Endothelial cell of hepatic sinusoid (primary cell): ENCODE results near the gene POTEJ.
"Not testable (repeated sequence)": the region's sequence is repeated elsewhere in the genome, so short reads cannot be mapped to it uniquely, and the experiment has no call there.

ENCODE experiments used
- in situ Hi-C: cut with HindIII; loops from 2 replicates; pipeline ENCODE4 v1.10.0; 2017; ENCODE audit warnings: low sequenced_read_pairs

The POTEJ gene

GRCh38 chr2:130611140-130611539 lies at the start of gene POTEJ:
Gene POTEJ (plus strand): TSS chr2:130611440. CDS start chr2:130611533, 93 bp downstream.
- in situ Hi-C loops, result not testable (repeated sequence)

GRCh38 chr2:130566165-130566564 lies 45.1 kb upstream of the POTEJ start:
- in situ Hi-C loops, result not testable (repeated sequence)

- in situ Hi-C loops, result not testable (repeated sequence)
Observed at GRCh38 chr2:130571929-130572328, 39.3 kb upstream of the POTEJ start.

GRCh38 chr2:130574230-130574629 lies 37.0 kb upstream of the POTEJ start:
- in situ Hi-C loops, result not testable (repeated sequence)

GRCh38 chr2:130576209-130576784 lies 34.9 kb upstream of the POTEJ start:
- in situ Hi-C loops, result not testable (repeated sequence)

- in situ Hi-C loops, result not testable (repeated sequence)
Observed at GRCh38 chr2:130577559-130577958, 33.7 kb upstream of the POTEJ start.

- in situ Hi-C loops, result not testable (repeated sequence)
Observed at GRCh38 chr2:130579121-130579520, 32.1 kb upstream of the POTEJ start.

- in situ Hi-C loops, result not testable (repeated sequence)
Observed at GRCh38 chr2:130581491-130581890, 29.7 kb upstream of the POTEJ start.

GRCh38 chr2:130582970-130583369 lies 28.3 kb upstream of the POTEJ start:
- in situ Hi-C loops, result not testable (repeated sequence)

- in situ Hi-C loops, result not testable (repeated sequence)
Observed at GRCh38 chr2:130583582-130583981, 27.7 kb upstream of the POTEJ start.

GRCh38 chr2:130584726-130585125 lies 26.5 kb upstream of the POTEJ start:
- in situ Hi-C loops, result not testable (repeated sequence)

- in situ Hi-C loops, result not testable (repeated sequence)
Observed at GRCh38 chr2:130588688-130589458, 22.4 kb upstream of the POTEJ start.

GRCh38 chr2:130590170-130590841 lies 20.9 kb upstream of the POTEJ start:
- in situ Hi-C loops, result not testable (repeated sequence)

- in situ Hi-C loops, result not testable (repeated sequence)
Observed at GRCh38 chr2:130590842-130591359, 20.3 kb upstream of the POTEJ start.

GRCh38 chr2:130592791-130593414 lies 18.3 kb upstream of the POTEJ start:
- in situ Hi-C loops, result not testable (repeated sequence)

- in situ Hi-C loops, result not testable (repeated sequence)
Observed at GRCh38 chr2:130594011-130594410, 17.2 kb upstream of the POTEJ start.

- in situ Hi-C loops, result not testable (repeated sequence)
Observed at GRCh38 chr2:130596757-130597156, 14.5 kb upstream of the POTEJ start.

- in situ Hi-C loops, result not testable (repeated sequence)
Observed at GRCh38 chr2:130597994-130598393, 13.2 kb upstream of the POTEJ start.

GRCh38 chr2:130598463-130598862 lies 12.8 kb upstream of the POTEJ start:
- in situ Hi-C loops, result not testable (repeated sequence)

- in situ Hi-C loops, result not testable (repeated sequence)
Observed at GRCh38 chr2:130599393-130599792, 11.8 kb upstream of the POTEJ start, which contains the start of gene CFC1. Gene CFC1 (minus strand): TSS chr2:130599575. CDS start chr2:130599287, 288 bp downstream.

GRCh38 chr2:130599926-130600325 lies 11.3 kb upstream of the POTEJ start:
- in situ Hi-C loops, result not testable (repeated sequence)
